Ovary (tissue), 3 donors: Measurements from ENCODE around the gene KIAA0825.
"Not testable (repeated sequence)": the region's sequence is repeated elsewhere in the genome, so short reads cannot be mapped to it uniquely, and the experiment has no call there.

Experiments
- CTCF ChIP-seq, 3 donors: fragments of 450-650 bp in 2 of 3; fragments of 200-600 bp in 1 of 3; IDR thresholded peaks; one replicate each; pipeline versions ENCODE4 v1.5.1 to v1.8.0; 2016 to 2022; ENCODE audit warnings: antibody characterized with exemption in 3 of 3, mild to moderate bottlenecking in 1 of 3
- EP300 ChIP-seq: sonication (generic); formaldehyde crosslinking; IDR thresholded peaks from one replicate; pipeline ENCODE4 v1.6.1; 2017; ENCODE audit warnings: antibody characterized with exemption
- donor health status: DM: no; HTN: no; CAD: no.

GRCh38 chr5:94354837-94355485 lies 263.4 kb downstream of the KIAA0825 start:
- TF ChIP-seq CTCF (IDR thresholded peaks at IDR 0.05); EP300: not testable (repeated sequence)
